Astrocyte (in vitro differentiated cells and primary cell): ENCODE data around the gene STXBP3. TPM values are rescaled to one million over a fixed set of nuclear protein-coding genes. Genes with fewer than 3 reads are reported as not detected.

Experiments
- DNase-seq: peaks from one replicate; pipeline ENCODE4 v3.0.0-alpha.2; 2010; ENCODE audit warnings: low read depth
- FAIRE-seq: peaks from 2 replicates; lab custom pipeline; 2011; peaks lifted over from hg19 to GRCh38; lab: Jason Lieb, UNC
- H2AFZ ChIP-seq: 2 replicates; pipeline ENCODE4 v1.6.0; 2012; ENCODE audit warnings: low read depth, low read length, inconsistent platforms
- H3K27ac ChIP-seq: 2 replicates; pipeline ENCODE4 v1.5.1; 2011; ENCODE audit warnings: low read depth, low read length, inconsistent platforms
- H3K27me3 ChIP-seq: 2 replicates; pipeline ENCODE4 v1.6.0; 2011; ENCODE audit warnings: low read length, inconsistent platforms; ENCODE audit not compliant: insufficient read depth
- H3K36me3 ChIP-seq: 2 replicates; pipeline ENCODE4 v1.5.1; 2011; ENCODE audit warnings: low read length, inconsistent platforms; ENCODE audit not compliant: insufficient read depth
- H3K4me1 ChIP-seq: 2 replicates; pipeline ENCODE4 v1.5.1; 2011; ENCODE audit warnings: low read length, inconsistent platforms; ENCODE audit not compliant: insufficient read depth
- H3K4me2 ChIP-seq: 2 replicates; pipeline ENCODE4 v1.6.0; 2012; ENCODE audit warnings: low read length, inconsistent platforms
- H3K4me3 ChIP-seq: 2 replicates; pipeline ENCODE4 v1.5.1; 2011; ENCODE audit warnings: low read depth, mild to moderate bottlenecking, low read length, inconsistent platforms; ENCODE audit not compliant: insufficient read depth
- H3K79me2 ChIP-seq: 2 replicates; pipeline ENCODE4 v1.6.0; 2012; ENCODE audit warnings: mild to moderate bottlenecking, low read length, inconsistent platforms; ENCODE audit not compliant: insufficient read depth
- H3K9ac ChIP-seq: 2 replicates; pipeline ENCODE4 v1.6.0; 2012; ENCODE audit warnings: mild to moderate bottlenecking, low read length, inconsistent platforms
- H3K9me3 ChIP-seq: 2 replicates; pipeline ENCODE4 v1.5.1; 2012; ENCODE audit warnings: low read depth, mild to moderate bottlenecking, low read length, inconsistent platforms; ENCODE audit not compliant: insufficient read depth
- H4K20me1 ChIP-seq: 2 replicates; pipeline ENCODE4 v1.6.0; 2012; ENCODE audit warnings: low read length, inconsistent platforms; ENCODE audit not compliant: insufficient read depth
- H3K27ac Mint-ChIP-seq: one replicate; pipeline ENCODE4 v1.8.0; 2021; ENCODE audit warnings: mild to moderate bottlenecking, mixed read lengths; ENCODE audit not compliant: unreplicated experiment
- H3K27me3 Mint-ChIP-seq: one replicate; pipeline ENCODE4 v1.8.0; 2021; ENCODE audit warnings: low read depth, mixed read lengths; ENCODE audit not compliant: unreplicated experiment
- H3K36me3 Mint-ChIP-seq: one replicate; pipeline ENCODE4 v1.8.0; 2021; ENCODE audit warnings: low read depth, mixed read lengths; ENCODE audit not compliant: unreplicated experiment
- H3K4me1 Mint-ChIP-seq: one replicate; pipeline ENCODE4 v1.8.0; 2021; ENCODE audit warnings: low read depth, mixed read lengths; ENCODE audit not compliant: unreplicated experiment
- H3K4me3 Mint-ChIP-seq: one replicate; pipeline ENCODE4 v1.8.0; 2021; ENCODE audit warnings: mild to moderate bottlenecking, moderate library complexity, mixed read lengths; ENCODE audit not compliant: unreplicated experiment
- H3K9me3 Mint-ChIP-seq: one replicate; pipeline ENCODE4 v1.8.0; 2021; ENCODE audit warnings: mild to moderate bottlenecking, mixed read lengths; ENCODE audit not compliant: unreplicated experiment
- CTCF ChIP-seq: IDR thresholded peaks from 2 replicates; pipeline ENCODE4 v1.5.1; 2011; ENCODE audit warnings: low read depth, mild to moderate bottlenecking, inconsistent platforms, low read length, moderate library complexity; ENCODE audit not compliant: insufficient read depth
- EZH2 ChIP-seq: IDR thresholded peaks from 2 replicates; pipeline ENCODE4 v1.6.1; 2012; ENCODE audit warnings: mild to moderate bottlenecking, low read length, inconsistent platforms; ENCODE audit not compliant: insufficient read depth
- total RNA-seq: library from RNA; stranded (reverse); gene quantifications from 2 replicates; pipeline ENCODE4 v1.2.1, GENCODE V29; 2021

STXBP3 gene
- total RNA-seq, 1 donor from 2014 or later: 48.5 TPM

- no peaks in the 10 kb centered on the region for H3K9me3 ChIP-seq
- H2AFZ ChIP-seq: no peak overlapping the region
- Mint-ChIP-seq H3K36me3 (no peaks in the 10 kb centered on the region), H3K27ac (no peak overlapping the region), H3K9me3 (no peaks in the 10 kb centered on the region), H3K4me1 (peaks cover 20% of the 10 kb centered on the region), H3K4me3 (no peak overlapping the region), H3K27me3 (no peaks in the 10 kb centered on the region)
- no peak overlapping the region for H3K27ac ChIP-seq
- no peak for TF ChIP-seq CTCF
- no peaks in the 10 kb centered on the region for H3K27me3 ChIP-seq
- FAIRE-seq: no peak
- H3K4me3 ChIP-seq: no peak overlapping the region
- H3K4me1 ChIP-seq: peaks cover 37% of the 10 kb centered on the region
- H3K36me3 ChIP-seq: no peaks in the 10 kb centered on the region
- no peak for DNase-seq
- H3K4me2 ChIP-seq: no peak overlapping the region
- H3K9ac ChIP-seq: no peak overlapping the region
- no peaks in the 10 kb centered on the region for H4K20me1 ChIP-seq
- no peaks in the 10 kb centered on the region for H3K79me2 ChIP-seq
Observed at GRCh38 chr1:108832929-108833328, 86.5 kb downstream of the STXBP3 start.

GRCh38 chr1:108841703-108842102 is 95.2 kb downstream of the STXBP3 start:
- no peaks in the 10 kb centered on the region for H3K4me1 ChIP-seq
- H3K4me2 ChIP-seq: no peak overlapping the region
- no peaks in the 10 kb centered on the region for H3K36me3 ChIP-seq

More at GRCh38 chr1:108841703-108842102, 95.2 kb downstream of the STXBP3 start:
- no peak overlapping the region for H3K27ac ChIP-seq
- Mint-ChIP-seq H3K27me3 (peaks cover 15% of the 10 kb centered on the region), H3K4me1 (no peaks in the 10 kb centered on the region), H3K36me3 (no peaks in the 10 kb centered on the region), H3K4me3 (no peak overlapping the region), H3K27ac (no peak overlapping the region), H3K9me3 (no peaks in the 10 kb centered on the region)
- no peak for DNase-seq
- H3K9ac ChIP-seq: no peak overlapping the region
- no peaks in the 10 kb centered on the region for H4K20me1 ChIP-seq
- no peak overlapping the region for H3K4me3 ChIP-seq
- no peak for FAIRE-seq
- H3K79me2 ChIP-seq: no peaks in the 10 kb centered on the region
- no peak for TF ChIP-seq EZH2
- TF ChIP-seq CTCF: no peak
- H3K9me3 ChIP-seq: no peaks in the 10 kb centered on the region
- no peaks in the 10 kb centered on the region for H3K27me3 ChIP-seq
- no peak overlapping the region for H2AFZ ChIP-seq
